K562 (cell line): ENCODE results near the gene RO60. TPM values are rescaled to one million over a fixed set of nuclear protein-coding genes. Genes with fewer than 3 reads are reported as not detected.
A peak's percentile ranks its signal among the peaks of the same experiment; 100 is the strongest.

Experiments
- CBX8 ChIP-seq: fragments of 200-600 bp; sonication (generic); IDR thresholded peaks from 2 replicates; pipeline ENCODE4 v1.6.1; 2012; ENCODE audit warnings: borderline replicate concordance, mixed run types, low read depth, mild to moderate bottlenecking, moderate library complexity, mixed read lengths, low read length, control low read depth, inconsistent platforms; ENCODE audit not compliant: poor library complexity, severe bottlenecking; ENCODE audit errors: extremely low read depth
- CCNT2 ChIP-seq: IDR thresholded peaks from 2 replicates; pipeline ENCODE4 v1.6.1; 2011; ENCODE audit warnings: borderline replicate concordance, low read depth, mild to moderate bottlenecking, moderate library complexity, mixed read lengths, low read length; ENCODE audit not compliant: insufficient read length; ENCODE audit errors: extremely low read depth
- ELF2 ChIP-seq: fragments of 250-450 bp; sonication (Bioruptor Pico); IDR thresholded peaks from 2 replicates; pipeline ENCODE4 v1.5.0; 2021; ENCODE audit warnings: mild to moderate bottlenecking
- FOXJ3 ChIP-seq: sonication (generic); formaldehyde crosslinking; IDR thresholded peaks from 2 replicates; pipeline ENCODE4 v1.4.0; 2020; ENCODE audit warnings: mild to moderate bottlenecking, missing genetic modification reagents
- KHSRP ChIP-seq: fragments of 450-650 bp; IDR thresholded peaks from 2 replicates; pipeline ENCODE4 v1.6.1; 2017
- MYC ChIP-seq, 2 experiments: fragments of 250-450 bp in 1 of 2; sonication (Bioruptor Pico) in 1 of 2; IDR thresholded peaks; 2 replicates each; pipeline versions ENCODE4 v1.5.1 to v1.6.1; 2012 to 2021; ENCODE audit warnings: low read depth in 2 of 2, borderline replicate concordance in 1 of 2, improper control_type of control experiment in 1 of 2, low read length in 1 of 2, mild to moderate bottlenecking in 1 of 2, moderate library complexity in 1 of 2
- NCOA6 ChIP-seq: fragments of 450-650 bp; IDR thresholded peaks from 2 replicates; pipeline ENCODE4 v1.6.1; 2017; ENCODE audit warnings: mild to moderate bottlenecking
- NONO ChIP-seq, 2 experiments: fragments of 200-400 bp in 1 of 2; fragments of 450-650 bp in 1 of 2; formaldehyde crosslinking in 1 of 2; IDR thresholded peaks; 2 replicates each; pipeline ENCODE4 v1.6.1; 2017; ENCODE audit warnings: low read depth in 2 of 2, mild to moderate bottlenecking in 2 of 2, moderate library complexity in 2 of 2, low read length in 1 of 2
- NUFIP1 ChIP-seq: fragments of 450-650 bp; IDR thresholded peaks from 2 replicates; pipeline ENCODE4 v1.6.1; 2018; ENCODE audit not compliant: partially characterized antibody
- PCBP1 ChIP-seq: fragments of 200-400 bp; formaldehyde crosslinking; IDR thresholded peaks from 2 replicates; pipeline ENCODE4 v1.6.1; 2018; ENCODE audit warnings: mild to moderate bottlenecking, low read depth, low read length; ENCODE audit not compliant: poor library complexity, severe bottlenecking
- SMC3 ChIP-seq: conservative IDR thresholded peaks from 2 replicates; pipeline ENCODE4 v1.6.1; 2011; ENCODE audit warnings: low read depth, low read length, improper control_type of control experiment; ENCODE audit not compliant: insufficient read depth
- SRSF1 ChIP-seq: fragments of 200-400 bp; formaldehyde crosslinking; IDR thresholded peaks from 2 replicates; pipeline ENCODE4 v1.6.1; 2017; ENCODE audit warnings: mild to moderate bottlenecking, low read depth, low read length, moderate library complexity
- ZNF695 ChIP-seq: fragments of 450-650 bp; formaldehyde crosslinking; IDR thresholded peaks from 2 replicates; pipeline ENCODE4 v1.4.0; 2020; ENCODE audit warnings: mild to moderate bottlenecking, moderate library complexity
- ZZZ3 ChIP-seq: fragments of 450-650 bp; IDR thresholded peaks from 2 replicates; pipeline ENCODE4 v1.6.1; 2016; ENCODE audit warnings: antibody characterized with exemption, mild to moderate bottlenecking, moderate library complexity
- polyA plus RNA-seq, 8 experiments: library from polyadenylated mRNA; depleted of rRNA in 4 of 8; stranded (reverse) in 5 of 8; unstranded in 3 of 8; fragments of >200 nt; fragmentation: Nextera tagmentation in 2 of 8; fragmentation: Illumina TruSeq in 1 of 8; extraction: Ambion mirVana in 2 of 8; extraction: Trizol in 1 of 8; gene quantifications; 2 replicates each; pipeline versions ENCODE4 v1.2.1 to v1.2.3, GENCODE V29; 2011 to 2014; ENCODE audit warnings: inconsistent platforms in 1 of 8, missing spikeins in 1 of 8
- total RNA-seq, 7 experiments: library from RNA; depleted of rRNA in 6 of 7; stranded (reverse); fragments of >200 nt in 6 of 7; fragmentation: Illumina TruSeq in 2 of 7; extraction: Trizol in 2 of 7; gene quantifications; 2 replicates each; pipeline versions ENCODE4 v1.2.1 to v1.2.3, GENCODE V29; 2011 to 2021; ENCODE audit warnings: low replicate concordance in 1 of 7
- TF ChIP-seq, protein P1 (sequence below): sonication (generic); formaldehyde crosslinking; IDR thresholded peaks from 2 replicates; pipeline ENCODE4 v1.8.0; 2023; ENCODE audit warnings: mild to moderate bottlenecking, missing genetic modification reagents
- TF ChIP-seq, protein P2 (sequence below): fragments of 250-450 bp; sonication (Bioruptor Pico); IDR thresholded peaks from 2 replicates; pipeline ENCODE4 v1.5.0; 2022; ENCODE audit warnings: mild to moderate bottlenecking
- TF ChIP-seq, protein P3 (sequence below): IDR thresholded peaks from 2 replicates; pipeline ENCODE4 v1.6.1; 2016; ENCODE audit warnings: missing genetic modification characterization, missing compliant biosample characterization

RO60 gene
- total and polyA plus RNA-seq, 9 of the 15 experiments (the other 6 are each of a cell fraction or from before 2014, with no cell fraction given): 24.9 to 187 (median 101) TPM

DNA sequence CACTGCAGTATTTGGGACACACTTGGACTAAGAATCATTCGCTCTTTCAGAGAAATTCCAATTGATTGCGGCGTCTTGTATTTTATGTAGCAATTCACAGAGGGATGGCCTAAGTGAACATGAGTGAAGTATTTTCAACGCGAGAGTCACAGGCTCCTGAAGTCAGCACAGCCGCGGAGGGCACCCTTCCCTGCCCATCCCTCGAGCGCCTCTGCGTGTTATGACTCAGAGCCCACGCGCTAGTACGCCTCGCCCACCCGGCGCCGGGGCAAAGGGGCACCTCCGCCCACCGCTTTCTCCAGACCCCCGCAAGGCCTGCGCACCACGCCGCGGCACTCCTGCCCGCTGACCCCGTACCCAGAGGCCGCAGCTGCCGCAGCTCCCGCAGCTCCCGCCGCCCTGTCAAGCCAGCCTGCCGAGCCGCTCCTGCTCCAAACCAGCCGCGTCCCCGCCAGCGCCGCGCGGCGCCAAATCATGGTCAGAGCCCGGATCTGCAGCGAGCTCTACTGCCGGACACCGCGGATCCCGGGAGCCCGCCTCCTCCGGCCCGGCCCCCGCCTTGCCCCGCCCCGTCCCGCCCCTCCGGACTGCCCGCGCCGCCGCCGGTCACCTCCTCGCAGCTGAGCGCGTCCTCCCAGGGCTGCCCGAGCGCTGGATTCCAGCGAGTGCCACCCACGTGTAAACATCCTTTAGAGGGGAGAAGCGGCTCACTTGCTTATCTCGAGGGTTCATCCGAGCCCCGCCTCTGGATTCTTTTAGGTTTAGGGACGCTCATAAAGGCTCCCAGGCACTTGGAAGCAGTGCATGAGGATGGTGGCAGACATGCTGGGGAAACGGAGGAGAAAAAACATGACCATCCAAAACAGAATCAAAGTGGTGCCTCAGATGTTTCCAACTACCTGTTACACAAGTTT is 45.8 kb downstream of the RO60 start, which contains the start of gene GLRX2 (continued):
- TF ChIP-seq, protein P1, sequence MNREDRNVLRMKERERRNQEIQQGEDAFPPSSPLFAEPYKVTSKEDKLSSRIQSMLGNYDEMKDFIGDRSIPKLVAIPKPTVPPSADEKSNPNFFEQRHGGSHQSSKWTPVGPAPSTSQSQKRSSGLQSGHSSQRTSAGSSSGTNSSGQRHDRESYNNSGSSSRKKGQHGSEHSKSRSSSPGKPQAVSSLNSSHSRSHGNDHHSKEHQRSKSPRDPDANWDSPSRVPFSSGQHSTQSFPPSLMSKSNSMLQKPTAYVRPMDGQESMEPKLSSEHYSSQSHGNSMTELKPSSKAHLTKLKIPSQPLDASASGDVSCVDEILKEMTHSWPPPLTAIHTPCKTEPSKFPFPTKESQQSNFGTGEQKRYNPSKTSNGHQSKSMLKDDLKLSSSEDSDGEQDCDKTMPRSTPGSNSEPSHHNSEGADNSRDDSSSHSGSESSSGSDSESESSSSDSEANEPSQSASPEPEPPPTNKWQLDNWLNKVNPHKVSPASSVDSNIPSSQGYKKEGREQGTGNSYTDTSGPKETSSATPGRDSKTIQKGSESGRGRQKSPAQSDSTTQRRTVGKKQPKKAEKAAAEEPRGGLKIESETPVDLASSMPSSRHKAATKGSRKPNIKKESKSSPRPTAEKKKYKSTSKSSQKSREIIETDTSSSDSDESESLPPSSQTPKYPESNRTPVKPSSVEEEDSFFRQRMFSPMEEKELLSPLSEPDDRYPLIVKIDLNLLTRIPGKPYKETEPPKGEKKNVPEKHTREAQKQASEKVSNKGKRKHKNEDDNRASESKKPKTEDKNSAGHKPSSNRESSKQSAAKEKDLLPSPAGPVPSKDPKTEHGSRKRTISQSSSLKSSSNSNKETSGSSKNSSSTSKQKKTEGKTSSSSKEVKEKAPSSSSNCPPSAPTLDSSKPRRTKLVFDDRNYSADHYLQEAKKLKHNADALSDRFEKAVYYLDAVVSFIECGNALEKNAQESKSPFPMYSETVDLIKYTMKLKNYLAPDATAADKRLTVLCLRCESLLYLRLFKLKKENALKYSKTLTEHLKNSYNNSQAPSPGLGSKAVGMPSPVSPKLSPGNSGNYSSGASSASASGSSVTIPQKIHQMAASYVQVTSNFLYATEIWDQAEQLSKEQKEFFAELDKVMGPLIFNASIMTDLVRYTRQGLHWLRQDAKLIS: peak; percentile 53
- TF ChIP-seq ZNF695 (CRISPR knock-in tag) (no peak), CCNT2 (peak; percentile 84), MYC (IDR thresholded peaks at IDR 0.05; ENCODE audit: low read depth, low read length) (peak; percentile 92), MYC (CRISPR knock-in tag; IDR thresholded peaks at IDR 0.05; ENCODE audit: borderline replicate concordance, low read depth) (no peak), PCBP1 (no peak), CBX8 (no peak), SRSF1 (no peak), NCOA6 (no peak), NONO (IDR thresholded peaks at IDR 0.05; ENCODE audit: low read depth in 2 of 2, low read length in 1 of 2) (peak; percentile 19 to 83; a peak in 3 of 4 replicates), FOXJ3 (CRISPR knock-in tag) (no peak), SMC3 (no peak), ELF2 (CRISPR knock-in tag) (peak; percentile 55; the same call in 1 of the 2 replicates), ZZZ3 (no peak), NUFIP1 (no peak), KHSRP (no peak)
- TF ChIP-seq, protein P2, sequence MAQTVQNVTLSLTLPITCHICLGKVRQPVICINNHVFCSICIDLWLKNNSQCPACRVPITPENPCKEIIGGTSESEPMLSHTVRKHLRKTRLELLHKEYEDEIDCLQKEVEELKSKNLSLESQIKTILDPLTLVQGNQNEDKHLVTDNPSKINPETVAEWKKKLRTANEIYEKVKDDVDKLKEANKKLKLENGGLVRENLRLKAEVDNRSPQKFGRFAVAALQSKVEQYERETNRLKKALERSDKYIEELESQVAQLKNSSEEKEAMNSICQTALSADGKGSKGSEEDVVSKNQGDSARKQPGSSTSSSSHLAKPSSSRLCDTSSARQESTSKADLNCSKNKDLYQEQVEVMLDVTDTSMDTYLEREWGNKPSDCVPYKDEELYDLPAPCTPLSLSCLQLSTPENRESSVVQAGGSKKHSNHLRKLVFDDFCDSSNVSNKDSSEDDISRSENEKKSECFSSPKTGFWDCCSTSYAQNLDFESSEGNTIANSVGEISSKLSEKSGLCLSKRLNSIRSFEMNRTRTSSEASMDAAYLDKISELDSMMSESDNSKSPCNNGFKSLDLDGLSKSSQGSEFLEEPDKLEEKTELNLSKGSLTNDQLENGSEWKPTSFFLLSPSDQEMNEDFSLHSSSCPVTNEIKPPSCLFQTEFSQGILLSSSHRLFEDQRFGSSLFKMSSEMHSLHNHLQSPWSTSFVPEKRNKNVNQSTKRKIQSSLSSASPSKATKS (CRISPR knock-in tag): no peak
- TF ChIP-seq, protein P3, sequence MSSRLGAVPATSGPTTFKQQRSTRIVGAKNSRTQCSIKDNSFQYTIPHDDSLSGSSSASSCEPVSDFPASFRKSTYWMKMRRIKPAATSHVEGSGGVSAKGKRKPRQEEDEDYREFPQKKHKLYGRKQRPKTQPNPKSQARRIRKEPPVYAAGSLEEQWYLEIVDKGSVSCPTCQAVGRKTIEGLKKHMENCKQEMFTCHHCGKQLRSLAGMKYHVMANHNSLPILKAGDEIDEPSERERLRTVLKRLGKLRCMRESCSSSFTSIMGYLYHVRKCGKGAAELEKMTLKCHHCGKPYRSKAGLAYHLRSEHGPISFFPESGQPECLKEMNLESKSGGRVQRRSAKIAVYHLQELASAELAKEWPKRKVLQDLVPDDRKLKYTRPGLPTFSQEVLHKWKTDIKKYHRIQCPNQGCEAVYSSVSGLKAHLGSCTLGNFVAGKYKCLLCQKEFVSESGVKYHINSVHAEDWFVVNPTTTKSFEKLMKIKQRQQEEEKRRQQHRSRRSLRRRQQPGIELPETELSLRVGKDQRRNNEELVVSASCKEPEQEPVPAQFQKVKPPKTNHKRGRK: no peak
